NCI-H2107 (cell line): Measurements from ENCODE around the gene ILF2.

Experiments
- DNase-seq: peaks from one replicate; lab custom pipeline; 2025; lab: John Stamatoyannopoulos, UW

The ILF2 gene

DNA sequence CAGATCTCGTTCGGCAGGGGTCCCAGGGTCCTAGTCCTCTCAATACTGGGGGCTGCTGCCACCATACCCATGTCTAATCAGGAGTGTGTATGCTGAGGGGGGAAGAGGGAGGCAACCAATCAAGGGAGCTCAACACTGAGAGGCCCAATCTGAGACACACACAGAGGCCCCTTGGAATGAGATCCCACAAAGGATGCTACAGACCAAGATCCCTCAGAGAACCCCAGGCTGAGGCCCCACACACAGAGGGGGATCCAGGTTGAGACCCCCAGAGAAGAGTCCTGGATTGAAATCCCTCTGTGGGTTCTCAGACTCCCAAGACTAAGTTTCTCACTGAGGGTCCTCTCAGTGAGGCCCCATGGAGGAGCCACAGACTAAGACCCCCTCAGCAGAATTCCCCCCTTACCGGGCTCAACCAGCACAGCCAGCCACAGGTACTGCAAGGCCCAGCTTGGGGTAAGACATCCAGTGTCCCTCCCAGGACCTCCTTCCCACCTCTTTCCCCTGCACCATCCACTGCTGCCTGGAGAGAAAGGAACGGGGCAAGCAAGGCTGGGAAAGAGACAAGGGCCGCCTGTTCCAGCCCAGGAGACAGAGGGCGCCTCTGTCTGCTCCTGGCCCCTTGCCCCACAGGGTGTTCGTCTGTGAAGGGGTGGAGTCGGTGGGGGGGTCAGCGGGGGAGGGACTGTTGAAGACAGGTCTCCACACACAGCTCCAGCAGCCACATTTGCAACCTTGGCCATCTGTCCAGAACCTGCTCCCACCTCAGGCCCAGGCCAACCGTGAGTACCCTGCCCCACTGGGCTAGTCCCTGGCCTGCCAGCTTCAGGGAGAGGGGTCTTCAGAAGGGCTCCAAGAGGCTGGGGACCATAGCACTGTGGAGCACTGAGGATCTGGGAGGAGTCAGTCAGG, 42.8 kb downstream of the ILF2 start, which contains the start of gene S100A1:
Gene S100A1 (plus strand): TSS at position 720 of the 912 bp plus-strand sequence. CDS start 2,088 bp downstream, outside the sequence.
- no peak for DNase-seq

DNA sequence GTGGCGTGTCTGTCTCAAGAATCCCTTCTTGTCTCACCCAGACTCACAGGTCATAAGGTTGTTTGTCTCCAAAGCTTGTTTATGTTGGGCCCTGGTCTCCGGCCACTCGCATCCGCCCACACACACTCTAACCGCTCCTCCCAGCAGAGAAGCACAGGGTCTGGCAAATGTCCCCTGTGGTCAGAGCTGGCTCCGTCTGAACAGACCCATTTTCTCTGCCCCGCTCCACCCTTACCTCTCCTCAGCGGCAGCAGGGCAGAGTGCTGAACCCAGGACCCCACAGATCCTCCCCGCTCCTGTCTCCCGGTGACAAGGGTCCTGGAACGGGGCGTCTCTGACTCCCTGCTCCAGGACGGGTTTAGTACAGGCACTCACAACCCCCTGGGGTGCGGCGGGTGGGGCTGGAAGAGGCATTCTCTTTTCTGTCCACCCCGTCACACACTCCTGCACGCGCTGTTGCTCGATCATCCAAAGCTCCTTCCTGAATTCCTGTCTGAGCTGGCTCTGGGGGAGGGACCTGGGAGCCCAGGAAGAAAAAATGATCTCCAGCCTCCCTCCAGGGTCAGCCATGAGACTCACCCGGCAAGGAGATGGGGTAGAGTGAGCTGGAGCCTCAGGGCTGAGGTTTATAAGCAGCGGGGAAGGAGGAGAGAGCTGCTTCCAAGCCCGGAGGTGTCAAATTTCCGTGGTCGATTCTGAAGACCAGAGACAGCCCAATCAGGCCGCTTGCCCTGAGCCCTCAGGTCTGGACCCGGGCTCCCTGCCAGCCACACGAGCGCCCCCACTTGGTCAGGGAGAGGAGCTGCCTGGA, 43.7 kb downstream of the ILF2 start, which contains the start of gene S100A13:
Gene S100A13 (minus strand): TSS at position 602 of the 811 bp plus-strand sequence. CDS start 1,033 bp downstream, outside the sequence.
- peak; percentile 95 for DNase-seq

DNA sequence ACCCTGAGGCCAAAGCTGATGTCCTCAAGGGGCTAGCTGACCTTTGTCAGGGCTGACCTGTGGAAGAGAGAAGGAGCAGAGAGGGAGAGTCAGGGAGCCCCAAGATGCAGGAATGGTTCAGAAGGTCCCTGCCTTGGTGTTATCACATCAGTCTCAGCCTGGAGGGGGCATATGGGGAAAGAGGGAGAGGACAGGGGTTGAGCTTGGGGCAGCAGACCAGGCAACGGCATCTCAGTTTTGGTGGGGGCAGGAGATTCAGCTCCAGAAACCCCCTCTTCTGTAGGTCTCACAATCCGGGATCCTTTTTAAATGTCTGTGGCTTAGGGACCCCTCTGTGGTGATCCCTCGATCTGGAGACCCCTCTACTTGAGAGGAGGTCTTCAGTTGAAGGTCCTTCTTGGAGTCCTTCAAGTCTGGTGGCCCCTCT, 44.3 kb downstream of the ILF2 start:
- DNase-seq: no peak

DNA sequence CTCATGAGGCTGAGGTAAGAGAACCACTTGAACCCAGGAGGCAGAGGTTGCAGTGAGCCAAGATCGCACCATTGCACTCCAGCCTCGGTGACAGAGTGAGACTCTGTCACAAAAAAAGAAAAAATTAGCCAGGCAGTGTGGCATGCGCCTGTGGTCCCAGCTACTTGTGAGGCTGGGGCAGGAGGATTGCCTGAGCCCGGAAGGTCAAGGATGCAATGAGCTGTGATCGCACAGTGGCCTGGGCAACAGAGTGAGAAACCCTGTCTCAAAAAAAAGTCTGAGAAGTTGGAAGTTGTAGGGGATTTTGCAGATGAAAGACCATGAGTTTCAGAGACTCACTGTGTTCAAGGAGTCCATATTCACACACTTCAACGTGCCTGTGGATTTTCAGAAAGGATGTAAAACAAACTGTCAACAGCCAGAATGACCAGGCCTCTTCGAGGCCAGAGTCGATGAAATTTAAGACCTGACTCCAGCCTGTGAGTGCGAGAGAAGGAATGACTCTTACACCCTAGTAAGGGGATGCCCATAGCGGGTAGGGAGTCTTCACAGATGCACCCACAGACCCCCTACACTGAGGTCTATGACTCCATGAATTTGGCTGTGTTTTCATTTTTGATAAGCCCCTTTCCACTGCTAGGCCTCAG, 45.7 kb downstream of the ILF2 start:
- no peak for DNase-seq

DNA sequence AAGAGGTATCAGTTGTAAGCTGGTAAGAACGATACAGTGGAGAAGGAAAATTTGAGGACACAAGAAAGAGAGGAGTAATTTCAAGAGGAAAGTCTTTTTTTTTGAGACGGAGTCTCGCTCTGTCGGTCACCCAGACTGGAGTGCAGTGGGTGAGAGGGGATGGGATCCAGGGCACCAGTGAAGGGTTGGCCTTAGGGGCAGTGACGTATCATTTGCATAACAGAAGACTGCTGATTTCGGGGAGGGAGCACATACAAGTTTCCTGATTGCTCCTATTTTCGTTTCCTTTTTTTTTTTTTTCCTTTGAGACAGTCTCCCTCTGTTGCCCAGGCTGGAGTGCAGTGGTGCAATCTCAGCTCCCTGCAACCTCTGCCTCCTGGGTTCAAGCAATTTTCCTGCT, 47.7 kb downstream of the ILF2 start:
- no peak for DNase-seq

DNA sequence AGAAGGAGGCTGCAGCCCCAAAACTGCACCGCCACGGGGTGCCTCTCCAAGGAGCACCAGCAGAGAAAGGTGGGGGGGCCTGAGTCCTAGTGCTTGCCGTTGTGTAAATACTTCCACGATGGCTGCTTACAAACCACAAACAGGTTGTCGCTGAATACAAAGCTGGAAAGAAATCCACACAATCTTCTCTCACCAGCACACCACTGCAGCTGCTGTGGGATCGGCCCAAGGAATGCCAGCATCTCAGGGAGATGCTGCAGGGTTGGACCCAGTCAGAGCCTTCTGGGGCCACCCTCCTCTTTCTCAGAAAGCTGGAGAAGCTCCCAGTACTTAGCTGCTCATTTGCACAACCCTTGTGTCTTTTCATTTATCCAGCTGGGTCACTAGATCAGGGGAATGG, 51.6 kb downstream of the ILF2 start:
- DNase-seq: no peak

DNA sequence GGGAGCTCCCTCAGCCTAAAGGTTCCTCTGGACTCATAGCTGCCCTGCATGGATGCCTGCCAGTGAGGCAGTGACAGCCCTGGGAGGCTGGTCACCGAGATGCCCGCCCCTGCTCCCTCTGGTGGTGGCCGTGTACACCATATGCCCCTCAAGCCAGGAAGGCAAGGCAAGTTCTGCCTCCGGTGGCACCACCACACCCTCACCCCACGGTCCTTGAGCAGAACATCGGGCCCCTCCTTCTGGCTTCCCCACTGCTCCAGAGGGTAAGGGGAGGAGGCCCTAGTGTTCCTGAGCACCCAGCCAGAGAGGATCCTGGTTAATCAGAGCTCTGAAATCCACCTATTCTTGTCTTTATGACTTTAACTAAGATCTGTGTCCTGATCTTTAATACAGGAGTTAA, 53.1 kb downstream of the ILF2 start:
- no peak for DNase-seq

DNA sequence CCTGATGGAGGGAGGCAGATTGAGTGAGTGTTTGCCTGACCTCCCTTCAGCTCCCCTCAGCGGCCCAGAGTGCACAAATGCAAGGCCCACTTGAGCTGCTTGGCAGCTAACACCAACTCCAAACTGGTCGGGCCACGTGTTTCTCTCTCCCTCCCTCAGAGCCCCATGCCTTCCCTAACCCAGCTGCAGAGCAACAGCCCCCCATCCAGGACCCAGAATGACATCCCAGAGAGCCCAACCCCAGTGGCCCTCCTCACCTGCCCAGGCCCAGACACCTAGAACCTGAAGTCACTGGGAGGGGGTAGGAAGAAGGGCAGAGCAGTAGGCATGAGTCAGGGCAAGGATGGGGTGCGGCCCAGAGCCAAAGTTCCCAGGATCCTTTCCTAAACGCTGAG, 53.9 kb downstream of the ILF2 start:
- DNase-seq: no peak

DNA sequence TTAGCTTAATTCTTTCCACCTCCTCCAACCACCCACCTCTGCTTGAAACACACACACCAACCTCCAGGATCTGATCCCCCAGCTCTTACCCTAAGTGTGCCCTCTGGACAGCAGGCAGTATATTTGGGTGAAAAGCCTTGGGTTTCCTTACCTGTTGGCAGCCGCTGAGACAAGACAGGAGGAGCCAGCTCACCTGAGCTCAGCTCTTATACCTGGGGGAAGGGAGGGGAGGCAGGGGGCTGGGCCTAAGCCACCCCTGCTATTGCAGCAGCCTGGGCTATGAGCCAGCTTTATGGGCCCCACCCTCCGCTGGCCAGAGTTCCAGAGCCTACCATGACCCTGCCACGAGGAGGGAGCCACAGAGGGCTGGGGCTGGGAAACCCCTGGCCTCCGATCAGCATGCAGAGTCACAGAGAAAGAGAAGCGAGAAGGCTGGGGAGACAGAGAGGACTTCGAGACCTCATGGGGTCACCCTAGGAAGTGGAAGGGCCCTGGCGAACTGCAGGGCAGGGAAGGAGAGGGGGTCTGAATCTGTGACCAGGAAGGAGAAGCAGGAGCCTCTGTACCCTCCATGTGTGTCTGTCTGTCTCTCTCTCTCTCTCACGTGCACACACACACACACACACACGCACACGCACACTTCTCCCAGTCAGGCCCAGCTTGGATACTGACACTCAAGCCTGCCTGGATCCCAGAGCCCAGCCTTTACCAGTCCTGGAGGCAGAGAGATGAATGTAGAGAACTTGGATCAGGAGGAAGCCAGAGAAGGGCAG, 54.5 kb downstream of the ILF2 start, which contains the start of gene S100A14:
Gene S100A14 (minus strand): TSS at position 182 of the 773 bp plus-strand sequence. CDS start 467 bp downstream, outside the sequence.
- no peak for DNase-seq

DNA sequence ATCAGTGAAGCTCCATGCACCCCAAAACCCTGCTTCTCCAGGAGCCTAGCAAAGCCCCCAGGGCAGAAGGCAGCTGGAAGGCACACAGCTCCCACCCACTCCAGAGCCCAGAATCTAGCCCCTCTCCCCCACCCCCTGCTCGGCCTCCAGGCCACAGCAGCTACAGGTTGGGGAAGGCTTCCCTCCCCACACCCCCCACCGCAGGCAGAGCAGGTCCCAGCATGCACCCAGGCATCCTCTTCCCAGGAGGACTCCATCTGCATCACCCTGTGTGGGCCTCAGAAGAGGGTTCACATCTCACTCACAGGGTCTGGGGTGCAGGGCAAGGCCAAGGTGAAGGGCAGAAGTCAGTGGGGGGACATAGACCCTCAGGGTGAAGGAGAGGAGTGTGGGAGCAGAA, 55.4 kb downstream of the ILF2 start:
- no peak for DNase-seq

DNA sequence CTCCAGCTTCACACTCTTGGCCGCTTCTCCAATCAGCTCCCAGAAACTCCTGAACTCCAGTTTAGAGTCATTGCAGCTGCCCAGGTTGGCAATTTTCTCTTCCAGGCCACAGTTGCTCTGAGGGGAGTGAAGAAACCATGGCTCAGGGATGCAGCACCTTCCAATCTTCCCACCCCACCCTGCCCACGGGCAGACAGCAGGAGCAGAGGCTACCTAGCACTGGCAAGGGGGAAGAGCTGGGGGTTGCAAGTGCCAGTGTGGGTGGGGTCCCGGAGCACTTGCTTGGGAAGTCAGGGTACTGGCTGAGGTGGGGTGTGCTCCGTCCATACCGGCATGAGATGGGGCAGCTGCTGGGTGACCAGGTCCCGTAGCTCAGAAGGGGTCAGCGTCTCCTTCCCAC, 55.9 kb downstream of the ILF2 start:
- DNase-seq: no peak

DNA sequence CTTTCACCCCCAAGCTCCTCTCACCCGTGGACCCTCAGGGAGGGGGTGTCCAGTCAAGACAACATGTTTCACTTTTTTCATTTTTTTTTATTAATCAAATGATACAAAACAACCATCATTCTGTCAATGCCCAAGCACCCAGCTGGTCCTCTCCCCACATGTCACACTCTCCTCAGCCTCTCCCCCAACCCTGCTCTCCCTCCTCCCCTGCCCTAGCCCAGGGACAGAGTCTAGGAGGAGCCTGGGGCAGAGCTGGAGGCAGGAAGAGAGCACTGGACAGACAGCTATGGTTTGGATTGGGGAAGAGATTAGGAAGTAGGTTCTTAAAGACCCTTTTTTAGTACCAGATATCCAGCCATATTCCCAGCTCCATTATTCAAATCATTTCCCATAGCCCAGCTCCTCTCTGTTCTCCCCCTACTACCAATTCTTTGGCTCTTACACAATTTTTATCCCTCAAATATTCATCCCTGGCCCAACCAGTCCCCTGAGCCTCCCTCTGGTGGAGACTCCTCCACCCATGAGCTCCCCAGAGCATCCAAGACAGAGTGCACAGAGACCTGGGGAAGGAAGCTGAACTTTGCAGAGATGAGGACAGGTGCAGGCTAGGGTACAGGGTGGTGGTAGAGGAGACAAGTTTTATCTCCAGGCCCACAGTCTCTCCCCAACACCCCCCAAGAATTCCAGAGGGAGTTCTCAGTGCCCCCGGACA, 56.4 kb downstream of the ILF2 start:
- DNase-seq: no peak

DNA sequence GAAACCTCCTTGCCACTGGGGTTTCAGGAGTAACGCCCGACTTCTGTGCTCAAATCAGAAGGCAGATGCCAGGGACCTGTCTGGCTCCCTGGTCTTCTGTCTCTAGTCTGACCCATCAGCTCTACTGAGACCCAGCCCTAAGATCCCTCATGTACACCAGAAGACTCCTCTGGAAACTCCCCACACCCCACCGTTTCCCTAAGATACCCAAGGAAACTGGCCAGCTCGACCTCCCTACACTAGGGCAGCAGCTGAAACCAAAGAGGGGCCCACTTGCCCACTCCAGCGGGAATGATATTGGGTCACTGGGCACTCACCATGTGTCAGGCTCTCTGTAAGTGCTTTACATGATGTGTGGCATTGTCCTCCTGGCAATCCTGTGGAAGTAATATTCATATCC, 57.4 kb downstream of the ILF2 start:
- DNase-seq: no peak

DNA sequence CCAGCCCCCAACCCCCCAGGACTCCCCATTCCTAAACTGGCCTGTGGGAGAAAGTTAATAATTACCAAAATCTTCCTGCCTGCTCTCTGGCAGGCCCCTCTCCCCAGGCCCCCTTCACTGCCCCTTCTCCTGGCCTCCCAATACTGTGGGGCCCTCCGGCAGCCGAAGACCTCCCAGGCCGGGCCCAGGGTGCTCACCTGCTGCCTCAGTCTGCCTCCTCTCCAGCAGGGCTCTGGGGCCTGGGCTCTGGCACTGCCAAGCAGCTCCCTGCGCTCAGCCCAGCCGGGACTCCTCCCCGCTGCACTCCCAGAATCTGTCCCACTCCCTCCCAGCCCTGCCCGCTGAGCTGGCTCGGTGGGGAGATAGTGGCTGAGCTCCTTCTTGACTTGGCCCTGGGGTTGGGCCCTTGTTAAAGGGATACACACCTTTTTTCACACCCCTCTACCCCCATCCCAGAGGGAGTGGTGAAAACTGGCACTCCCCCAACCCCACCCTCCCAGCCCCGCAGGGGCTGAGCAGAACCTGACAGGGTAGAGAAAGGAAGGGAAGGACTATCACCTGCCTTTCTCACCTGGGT, 58.0 kb downstream of the ILF2 start, which contains the start of gene S100A16:
Gene S100A16 (minus strand): TSS at position 383 of the 577 bp plus-strand sequence. CDS start 4,986 bp downstream, outside the sequence.
- DNase-seq: no peak

DNA sequence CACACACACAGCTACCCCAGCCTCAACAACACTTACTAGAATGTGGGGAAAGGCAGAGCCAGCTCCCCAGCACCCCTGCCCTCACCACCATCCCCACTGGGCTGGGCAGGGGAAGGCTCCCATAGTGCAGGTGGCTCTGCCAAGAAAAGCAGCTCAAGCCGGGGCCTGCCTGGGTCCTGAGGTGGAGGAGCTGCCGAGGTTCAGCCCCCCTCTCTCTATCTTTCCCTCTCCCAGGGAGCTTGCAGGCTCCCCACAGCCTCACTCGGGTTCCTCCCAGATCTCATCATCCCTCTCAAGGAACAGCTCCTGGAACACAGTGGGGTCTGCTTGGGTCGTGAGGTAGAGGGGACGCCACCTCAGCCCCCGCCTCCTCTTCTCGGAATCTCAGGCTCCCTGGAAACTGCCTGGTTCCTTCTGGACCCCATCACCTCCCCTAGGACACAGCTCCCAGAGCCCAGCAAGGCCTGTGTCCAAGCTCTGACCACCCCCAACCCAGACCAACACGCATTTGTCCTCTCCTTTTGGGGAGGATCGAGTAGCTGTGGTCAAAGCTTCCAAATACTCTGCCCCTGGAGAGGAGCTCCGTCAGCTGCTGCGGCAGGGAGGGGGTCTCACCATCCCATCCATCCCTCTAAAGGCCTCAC, 58.6 kb downstream of the ILF2 start:
- DNase-seq: no peak
